Brain microvascular endothelial cell (primary cell): ENCODE measurements around the gene PLSCR2.

Experiments
- DNase-seq: peaks from one replicate; pipeline ENCODE4 v3.0.0-alpha.2; 2020
- H3K27ac ChIP-seq: fragments of 250-450 bp; sonication (Bioruptor Pico); 2 replicates; pipeline ENCODE4 v1.5.1; 2020; ENCODE audit warnings: mild to moderate bottlenecking, moderate library complexity
- H3K27me3 ChIP-seq: fragments of 250-450 bp; sonication (Bioruptor Pico); replicated peaks from 2 replicates; pipeline ENCODE4 v1.5.1; 2020; ENCODE audit warnings: mild to moderate bottlenecking
- H3K36me3 ChIP-seq: fragments of 250-450 bp; sonication (Bioruptor Pico); replicated peaks from 2 replicates; pipeline ENCODE4 v1.5.1; 2020; ENCODE audit warnings: mild to moderate bottlenecking
- H3K4me3 ChIP-seq: 2 replicates; pipeline ENCODE4 v1.5.1; 2011; ENCODE audit warnings: low read depth, mild to moderate bottlenecking, control low read depth, low read length, moderate library complexity
- CTCF ChIP-seq: IDR thresholded peaks from 2 replicates; pipeline ENCODE4 v1.5.1; 2011; ENCODE audit warnings: low read depth, mild to moderate bottlenecking, moderate library complexity, low read length, control low read depth, inconsistent platforms; ENCODE audit errors: missing control alignments
- in situ Hi-C: cut with HindIII; loops from 2 replicates; pipeline ENCODE4 v1.10.0; 2017; ENCODE audit warnings: low sequenced_read_pairs, low pct_ligation_motif_present

Gene PLSCR2

GRCh38 chr3:146469150-146470017 is at the start of gene PLSCR2:
TSS of gene PLSCR2 (minus strand) at chr3:146469561. CDS start at chr3:146459904, 9,657 bp downstream.
- no peak for DNase-seq
- no peak for TF ChIP-seq CTCF
- Histone ChIP-seq H3K27ac (no peak within 1 kb of the TSS), H3K27me3 (no peaks in the 10 kb centered on the region), H3K4me3 (peak within 1 kb of the TSS; percentile 63), H3K36me3 (no peaks in the 10 kb centered on the region)
- in situ Hi-C loops: no loop called here

- Histone ChIP-seq H3K36me3 (no peaks in the 10 kb centered on the region), H3K27ac (no peak overlapping the region), H3K27me3 (no peaks in the 10 kb centered on the region), H3K4me3 (no peak overlapping the region)
- TF ChIP-seq CTCF: no peak
- DNase-seq: no peak
- in situ Hi-C loops: no loop called here
Observed at GRCh38 chr3:146517684-146518435, 48.5 kb upstream of the PLSCR2 start.

- H3K27ac ChIP-seq: no peak overlapping the region
- no peaks in the 10 kb centered on the region for H3K27me3 ChIP-seq
- in situ Hi-C loops: no loop called here
- H3K36me3 ChIP-seq: no peaks in the 10 kb centered on the region
- no peak for DNase-seq
- TF ChIP-seq CTCF: no peak
- H3K4me3 ChIP-seq: no peak overlapping the region
Observed at GRCh38 chr3:146513386-146514051, 44.2 kb upstream of the PLSCR2 start.

GRCh38 chr3:146511402-146512134 is 42.2 kb upstream of the PLSCR2 start:
- Histone ChIP-seq H3K36me3 (no peaks in the 10 kb centered on the region), H3K4me3 (no peak overlapping the region), H3K27ac (no peak overlapping the region), H3K27me3 (no peaks in the 10 kb centered on the region)
- TF ChIP-seq CTCF: no peak
- in situ Hi-C loops: no loop called here
- no peak for DNase-seq

GRCh38 chr3:146507331-146508120 is 38.2 kb upstream of the PLSCR2 start:
- Histone ChIP-seq H3K27me3 (no peaks in the 10 kb centered on the region), H3K27ac (peak overlapping the region; percentile 85), H3K36me3 (no peaks in the 10 kb centered on the region), H3K4me3 (no peak overlapping the region)
- no peak for DNase-seq
- TF ChIP-seq CTCF: no peak
- in situ Hi-C loops: no loop called here
